ENCODE data around the gene MYB.
"Not testable (repeated sequence)": the region's sequence is repeated elsewhere in the genome, so short reads cannot be mapped to it uniquely, and the experiment has no call there.

The MYB gene

DNA sequence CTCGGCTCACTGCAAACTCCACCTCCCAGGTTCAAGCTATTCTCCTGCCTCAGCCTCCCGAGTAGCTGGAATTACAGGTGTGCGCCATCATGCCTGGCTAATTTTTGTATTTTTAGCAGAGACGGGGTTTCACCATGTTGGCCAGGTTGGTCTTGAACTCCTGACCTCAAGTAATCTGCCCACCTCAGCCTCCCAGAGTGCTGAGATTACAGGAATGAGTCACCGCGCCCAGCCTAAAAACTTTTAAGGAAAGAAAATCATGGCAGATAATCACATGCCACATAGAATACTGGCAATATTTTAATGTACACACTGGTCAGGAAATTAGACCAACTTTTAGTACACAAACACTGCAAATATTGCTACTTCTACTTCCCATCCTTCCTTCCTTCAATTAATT, 16.7 kb upstream of the MYB start:
- not testable (repeated sequence) for DNase-seq

GRCh38 chr6:135165031-135165430, 16.1 kb upstream of the MYB start:
- no peak for DNase-seq

GRCh38 chr6:135166515-135166914, 14.6 kb upstream of the MYB start:
- no peak for DNase-seq

DNA sequence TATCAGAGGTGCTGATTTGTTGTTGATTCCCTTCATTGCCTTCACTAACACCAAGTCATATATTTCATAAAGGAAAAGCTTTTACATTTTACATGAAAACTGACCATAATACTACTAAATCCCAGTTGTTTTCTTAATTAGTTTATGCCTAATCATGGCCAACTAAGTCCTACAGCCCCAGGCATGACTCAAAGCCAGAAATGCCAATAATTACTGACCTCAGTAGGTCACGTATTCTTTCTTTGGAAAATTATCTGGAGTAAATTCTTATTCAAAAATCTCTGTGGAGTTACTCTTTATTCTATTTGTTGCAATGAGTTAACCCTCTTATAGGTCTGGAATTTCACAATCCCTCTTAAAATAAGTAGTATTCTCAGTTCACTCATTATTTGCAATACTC, 13.5 kb upstream of the MYB start:
- no peak for DNase-seq

GRCh38 chr6:135168766-135169165, 12.3 kb upstream of the MYB start:
- DNase-seq, result no peak

GRCh38 chr6:135170238-135170637, 10.9 kb upstream of the MYB start:
- DNase-seq, result peak; percentile 39

DNA sequence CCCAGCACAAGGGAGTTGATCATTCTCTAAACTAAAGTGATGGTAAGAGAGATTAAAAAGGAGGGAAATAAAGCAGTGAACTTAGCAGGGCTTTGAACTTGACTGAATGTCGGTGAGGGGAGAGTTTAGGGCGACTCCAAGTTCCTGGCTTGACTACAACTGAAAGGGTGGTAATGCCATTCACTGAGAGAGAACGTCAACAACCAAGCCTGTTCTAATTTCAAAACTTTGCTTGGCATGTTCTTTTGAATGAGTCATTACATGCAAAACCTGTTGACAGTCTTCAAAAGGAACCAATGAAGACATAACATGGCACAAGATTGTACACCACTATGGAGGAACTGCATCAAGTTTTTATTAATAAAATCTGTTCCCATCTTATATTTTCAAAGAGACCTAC, 10.3 kb upstream of the MYB start:
- peak; percentile 58 for DNase-seq

- no peak for DNase-seq
Observed at GRCh38 chr6:135173242-135173988, 7.7 kb upstream of the MYB start.

- no peak for DNase-seq
Observed at GRCh38 chr6:135173989-135174484, 7.1 kb upstream of the MYB start.

- no peak for DNase-seq
Observed at GRCh38 chr6:135176058-135176457, 5.0 kb upstream of the MYB start.

DNA sequence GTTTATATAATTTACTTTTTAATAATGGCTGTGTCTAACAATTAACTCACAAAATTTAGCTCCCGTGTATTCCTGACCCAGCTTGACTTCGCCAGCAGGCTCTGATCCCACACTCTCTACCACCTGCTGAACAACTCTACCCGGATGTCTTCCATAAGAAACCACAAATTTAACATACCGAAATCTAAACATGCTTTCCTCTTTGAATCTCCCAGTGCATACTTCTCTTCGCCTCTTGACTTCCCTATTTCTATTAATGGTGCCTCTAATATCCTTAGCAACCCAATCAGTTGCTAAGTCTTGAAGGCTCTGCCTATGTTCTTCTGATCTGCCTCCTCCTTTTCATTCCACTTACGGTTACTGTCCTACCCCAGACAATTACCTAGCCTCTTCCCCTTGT, 4.6 kb upstream of the MYB start:
- no peak for DNase-seq

GRCh38 chr6:135179372-135179771, 1.7 kb upstream of the MYB start:
- no peak for DNase-seq

DNA sequence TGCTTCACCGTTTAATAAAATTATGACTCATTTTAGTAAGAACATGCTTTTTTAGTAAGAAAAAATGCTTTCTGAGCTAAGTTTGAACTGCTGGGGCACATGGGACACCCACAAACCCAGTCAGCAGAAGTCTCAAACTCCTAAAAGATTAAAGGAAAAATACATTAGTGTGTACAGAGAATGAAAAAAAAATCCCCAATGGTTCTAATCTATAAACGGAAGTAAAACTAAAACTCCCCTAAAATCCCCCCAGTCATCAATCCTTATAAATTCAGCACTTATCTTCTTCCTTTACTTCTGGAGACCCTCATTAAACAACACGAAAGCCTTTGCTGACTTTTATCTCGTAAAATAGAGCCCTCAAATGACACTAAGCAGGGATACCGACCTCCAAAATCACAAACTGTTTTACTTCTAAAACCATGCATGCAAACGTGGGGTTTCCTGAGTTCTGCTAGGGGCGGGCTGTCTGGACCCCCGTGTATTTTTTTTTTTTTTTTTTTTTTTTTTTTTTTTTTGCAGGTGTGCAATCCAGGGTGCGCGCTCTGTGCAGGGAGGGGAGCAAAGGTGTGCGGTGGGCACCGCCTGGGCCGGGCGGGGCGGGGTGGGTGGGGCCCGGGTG, 1.1 kb upstream of the MYB start:
- no peak for DNase-seq

GRCh38 chr6:135181333-135182070, 394 bp downstream of the MYB start:
- DNase-seq, result no peak

DNA sequence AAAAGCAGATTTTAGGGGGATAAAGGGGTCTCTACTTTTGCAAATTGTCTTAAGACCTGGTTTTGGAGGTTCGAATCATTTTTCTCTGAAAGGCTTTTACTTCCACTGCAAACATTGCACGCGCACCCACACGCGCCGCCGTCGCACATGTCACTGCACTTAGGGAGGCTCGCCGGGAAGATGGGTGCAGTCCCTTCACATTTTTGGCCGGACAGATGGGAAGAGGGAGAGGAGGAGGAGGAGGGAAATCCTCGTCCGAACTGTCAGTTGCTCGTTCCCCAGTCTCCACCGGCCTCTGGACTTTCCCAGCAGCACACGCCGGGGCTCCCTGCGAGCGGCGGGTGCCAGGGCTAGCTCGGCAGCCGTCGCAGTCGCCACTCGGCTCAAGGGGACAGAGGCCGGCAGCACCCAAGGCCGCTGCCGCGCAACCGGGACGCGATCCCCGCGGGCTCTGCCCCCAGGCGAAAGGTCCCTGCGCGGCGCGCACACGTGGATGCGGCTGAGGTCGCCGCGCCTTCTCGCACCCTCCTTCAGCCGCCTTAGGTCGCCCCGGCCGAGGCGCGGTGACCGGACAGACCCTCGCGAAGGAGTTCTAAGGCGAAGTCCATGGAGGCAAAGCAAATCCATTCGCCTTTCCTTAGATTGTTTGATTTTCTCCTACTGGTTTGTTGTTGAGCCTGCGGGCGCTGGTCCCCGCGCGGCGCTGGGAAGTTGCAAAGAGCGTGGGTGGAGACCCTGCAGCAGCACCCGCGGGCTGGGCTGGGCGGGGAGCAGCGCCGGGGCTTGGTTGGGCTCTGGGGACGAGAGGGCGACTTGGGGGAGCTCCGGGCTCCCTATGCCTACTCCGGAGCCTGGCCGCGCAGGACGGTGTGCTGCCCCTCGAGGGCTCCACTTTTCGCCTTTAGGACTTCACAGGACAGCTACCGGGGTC, 1.2 kb downstream of the MYB start:
- DNase-seq, result peak; percentile 51

DNA sequence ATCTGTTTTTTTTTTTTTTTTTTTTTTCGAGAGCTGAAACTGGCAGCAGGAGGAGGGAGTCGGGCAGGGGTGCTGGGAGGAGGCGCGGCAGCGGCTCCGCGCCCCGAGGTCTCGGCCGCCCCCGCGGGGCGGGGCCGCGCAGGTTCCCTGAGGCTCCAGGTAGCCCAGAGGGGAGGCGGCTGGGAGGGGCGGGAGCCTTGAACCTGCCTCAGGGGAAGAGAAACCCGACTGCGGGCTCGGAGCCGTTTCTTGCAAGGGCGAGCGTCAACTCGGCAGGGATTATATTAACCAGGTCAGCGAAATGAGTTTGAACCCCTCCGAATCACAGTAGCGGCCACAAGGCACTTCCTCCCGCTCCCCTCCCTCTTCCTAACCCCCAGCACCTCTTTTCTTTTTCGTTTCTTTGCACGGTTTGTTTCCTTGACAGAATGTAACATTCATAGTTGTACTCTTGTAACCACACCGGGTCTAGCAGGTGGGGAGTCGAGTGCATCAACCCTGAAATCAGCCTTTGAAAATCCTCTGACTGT, 2.0 kb downstream of the MYB start:
- peak; percentile 83 for DNase-seq

DNA sequence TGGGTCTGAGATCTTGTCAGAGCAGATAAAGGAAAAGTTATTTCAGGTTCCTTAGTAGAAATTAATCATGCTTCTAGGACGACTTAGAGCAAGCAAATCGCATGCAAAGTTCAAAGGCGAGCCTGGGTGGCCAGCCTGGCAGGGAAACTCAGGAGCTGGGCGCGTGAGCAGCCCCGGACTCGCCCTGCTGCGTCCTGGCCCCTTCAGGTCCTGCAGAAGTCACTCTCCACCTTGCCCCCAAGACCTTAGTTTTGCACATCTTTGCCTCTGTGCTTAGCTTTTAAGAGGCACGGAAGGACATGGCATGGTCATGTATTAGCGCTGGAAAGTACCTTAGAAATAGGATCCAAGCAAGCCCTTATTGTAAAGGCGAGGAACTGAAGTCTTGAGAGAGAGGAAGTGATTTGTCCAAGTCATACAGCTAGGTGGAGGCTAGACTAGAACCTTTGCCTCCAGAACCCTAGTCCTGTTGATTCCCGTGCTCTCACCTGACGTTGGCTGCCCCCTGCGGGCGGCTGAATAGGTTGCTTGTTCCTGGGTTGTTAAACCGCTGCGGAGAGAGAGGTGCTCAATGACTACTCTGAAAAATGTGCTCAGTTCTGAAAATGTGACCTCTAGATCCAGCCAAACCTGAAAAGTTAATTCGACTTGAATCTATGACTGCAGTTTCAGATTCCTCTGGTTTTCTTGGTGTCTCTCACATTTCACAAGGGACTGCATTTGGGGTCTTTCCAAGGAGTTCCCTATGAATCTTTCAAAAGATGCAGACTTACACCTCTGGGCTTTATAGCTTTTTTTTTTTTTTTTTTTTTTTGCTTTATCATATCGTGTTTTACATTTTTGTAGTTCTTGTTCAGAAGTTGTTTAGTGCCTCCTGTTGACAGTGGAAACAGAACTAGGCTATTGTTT, 2.7 kb downstream of the MYB start:
- DNase-seq, result peak; percentile 87

DNA sequence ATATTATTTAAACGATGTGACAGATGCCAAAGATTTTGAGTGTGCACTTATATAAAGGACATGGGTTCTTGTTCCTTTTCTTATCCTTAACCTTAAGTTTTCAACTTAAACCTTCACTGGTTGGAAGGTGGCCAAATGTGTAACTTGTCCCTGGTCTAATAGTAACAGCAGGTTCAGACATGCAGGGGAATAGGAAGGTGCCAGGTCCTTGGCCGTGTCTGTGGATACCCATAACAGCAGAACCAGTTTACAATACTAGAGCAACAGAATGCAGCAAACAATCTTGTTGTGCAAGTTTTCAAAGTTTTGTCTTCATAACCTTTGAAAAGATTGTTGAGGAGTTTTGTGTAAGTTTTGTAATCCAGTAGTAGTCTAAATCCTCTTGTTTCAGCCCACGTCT, 4.4 kb downstream of the MYB start:
- no peak for DNase-seq

- no peak for DNase-seq
Observed at GRCh38 chr6:135186255-135186654, 5.1 kb downstream of the MYB start.

- no peak for DNase-seq
Observed at GRCh38 chr6:135187372-135187771, 6.3 kb downstream of the MYB start.

GRCh38 chr6:135188718-135189117, 7.6 kb downstream of the MYB start:
- DNase-seq, result no peak
